ENCODE results near the gene ZBTB8A. TPM values are rescaled to one million over a fixed set of nuclear protein-coding genes. Genes with fewer than 3 reads are reported as not detected.

The ZBTB8A gene
- total and polyA plus RNA-seq, 2 of the 8 experiments (the other 6 are each of a cell fraction or from before 2014, with no cell fraction given) = 2.9 to 10.4 TPM

DNA sequence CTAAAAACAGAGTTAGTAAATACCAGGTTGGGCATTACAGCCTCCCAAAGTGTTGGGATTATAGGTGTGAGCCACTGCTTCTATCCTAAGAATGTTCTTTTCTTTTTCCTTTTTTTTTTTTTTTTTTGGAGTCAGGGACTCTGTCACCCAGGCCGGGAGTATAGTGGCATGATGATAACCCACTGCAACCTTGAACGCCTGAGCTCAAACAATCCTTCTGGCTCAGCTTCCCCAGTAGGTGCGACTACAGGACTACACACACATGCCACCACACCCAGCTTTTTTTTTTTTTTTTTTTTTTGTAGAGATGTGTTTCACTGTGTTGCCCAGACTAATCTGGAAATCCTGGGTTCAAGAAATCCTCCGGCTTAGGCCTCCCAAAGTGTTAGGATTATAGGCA is 105.2 kb downstream of the ZBTB8A start:
- H2BK15ac ChIP-seq (ENCODE audit: low read length) = no peak overlapping the region
- H3K4ac ChIP-seq (replicated peaks; ENCODE audit: insufficient read length, low read depth, low read length) = no peak overlapping the region
- H4K5ac ChIP-seq (ENCODE audit: insufficient read length, low read depth, low read length) = no peak overlapping the region
- H2AFZ ChIP-seq (ENCODE audit: low read length) = no peak overlapping the region
- H3K18ac ChIP-seq (ENCODE audit: extremely low read depth, low read length) = no peak overlapping the region
- peaks cover 3 to 66% of the 10 kb centered on the region in 2 experiments; a peak in 3 of 4 replicates for H3K79me2 ChIP-seq (ENCODE audit: control insufficient read depth in 1 of 2, insufficient read depth in 2 of 2, low read length in 2 of 2)
- H4K8ac ChIP-seq (ENCODE audit: extremely low read depth, insufficient read depth, low read length) = no peak overlapping the region
- H3K23ac ChIP-seq (ENCODE audit: insufficient read length) = no peak overlapping the region
- no peak overlapping the region for H2BK20ac ChIP-seq (ENCODE audit: low read length)
- DNase-seq (ENCODE audit: low read depth in 1 of 2, low spot score in 2 of 2) (no peak), FAIRE-seq (no peak)
- no peaks in the 10 kb centered on the region; a peak in 1 of 7 replicates for H3K27me3 ChIP-seq (replicated peaks in 1 of 4; ENCODE audit: control insufficient read depth in 3 of 4, extremely low read depth in 1 of 4, insufficient read depth in 3 of 4, low read length in 3 of 4)
- peak overlapping the region; percentile 30 for H3K56ac ChIP-seq (replicated peaks; ENCODE audit: insufficient read length, low read depth, low read length)
- peaks cover 0 to 13% (median 0%) of the 10 kb centered on the region in 4 experiments; a peak in 2 of 8 replicates for H3K36me3 ChIP-seq (ENCODE audit: control insufficient read depth in 2 of 4, insufficient read depth in 4 of 4, low read length in 3 of 4)
- no peak overlapping the region for H3K9ac ChIP-seq (replicated peaks in 1 of 4; ENCODE audit: extremely low read depth in 1 of 4, low read depth in 3 of 4, low read length in 3 of 4)
- H3K27ac ChIP-seq (ENCODE audit: low read depth, low read length) = no peak overlapping the region
- H4K91ac ChIP-seq (replicated peaks; ENCODE audit: insufficient read length, low read length) = no peak overlapping the region
- ChIA-PET POLR2A (ENCODE audit: partially characterized antibody) (interaction anchor here (1.0 to 10.1 kb wide), 4 partner anchors 10 to 131 kb away, joined by 4 to 115 read pairs (median 5); partner anchors contain the start of genes RBBP4 and ZBTB8OS), CTCF (ENCODE audit: partially characterized antibody) (interaction anchor here (1.1 to 1.6 kb wide), 5 partner anchors 61 to 243 kb away, joined by 3 to 6 read pairs (median 3); no protein-coding TSS in a partner anchor)
- no peaks in the 10 kb centered on the region for H3K4me1 ChIP-seq (replicated peaks in 1 of 4; ENCODE audit: control insufficient read depth in 3 of 4, insufficient read depth in 4 of 4, low read length in 3 of 4)
- no peak overlapping the region for H2AK5ac ChIP-seq (ENCODE audit: low read depth, low read length)
- no peaks in the 10 kb centered on the region for H3K23me2 ChIP-seq (ENCODE audit: low read depth, low read length)
- WGBS, 2 experiments (ENCODE audit: extremely low coverage in 1 of 2, insufficient coverage in 1 of 2, insufficient read length in 1 of 2, insufficient replicate concordance in 2 of 2, low coverage in 1 of 2, low lambda C conversion rate in 2 of 2, missing lambda C conversion rate in 1 of 2) = 100% methylated on average over 1 of the region's 4 CpGs; no CpG with 5 or more reads in 1 of the 2 experiments
- H4K20me1 ChIP-seq (replicated peaks in 1 of 2; ENCODE audit: control insufficient read depth in 1 of 2, insufficient read depth in 2 of 2, low read length in 2 of 2) = no peaks in the 10 kb centered on the region
- H2BK120ac ChIP-seq (replicated peaks; ENCODE audit: low read depth, low read length) = no peak overlapping the region
- no peak overlapping the region for H2BK5ac ChIP-seq (ENCODE audit: low read depth, low read length)
- H3K14ac ChIP-seq (ENCODE audit: insufficient read length) = no peak overlapping the region
- no peak overlapping the region for H3K4me2 ChIP-seq (ENCODE audit: insufficient read depth in 1 of 2, low read depth in 2 of 2, low read length in 2 of 2)
- H2BK12ac ChIP-seq (ENCODE audit: low read depth, low read length) = no peak overlapping the region
- peaks cover 6% of the 10 kb centered on the region; the same call in 1 of the 2 replicates for H3K79me1 ChIP-seq (ENCODE audit: low read depth, low read length)
- no peak overlapping the region for H3K4me3 ChIP-seq (ENCODE audit: extremely low read depth in 1 of 4, insufficient read depth in 2 of 4, low read depth in 3 of 4, low read length in 4 of 4)
- TF ChIP-seq PHF8 (conservative IDR thresholded peaks at IDR 0.05; ENCODE audit: low read depth, low read length) = no peak
- TF ChIP-seq EP300 (IDR thresholded peaks at IDR 0.05; ENCODE audit: borderline replicate concordance in 1 of 2, low read depth in 2 of 2, low read length in 2 of 2) = no peak
- TF ChIP-seq, protein P1, sequence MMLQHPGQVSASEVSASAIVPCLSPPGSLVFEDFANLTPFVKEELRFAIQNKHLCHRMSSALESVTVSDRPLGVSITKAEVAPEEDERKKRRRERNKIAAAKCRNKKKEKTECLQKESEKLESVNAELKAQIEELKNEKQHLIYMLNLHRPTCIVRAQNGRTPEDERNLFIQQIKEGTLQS (IDR thresholded peaks at IDR 0.05; ENCODE audit: insufficient read depth, low read depth, low read length) = no peak
- no peak for TF ChIP-seq RAD21 (IDR thresholded peaks at IDR 0.05 in 1 of 2, conservative IDR thresholded peaks at IDR 0.05 in 1 of 2; ENCODE audit: low read depth in 2 of 2, low read length in 2 of 2)
- no peak for TF ChIP-seq BRCA1 (IDR thresholded peaks at IDR 0.05; ENCODE audit: low read depth, low read length)
- TF ChIP-seq, protein P2, sequence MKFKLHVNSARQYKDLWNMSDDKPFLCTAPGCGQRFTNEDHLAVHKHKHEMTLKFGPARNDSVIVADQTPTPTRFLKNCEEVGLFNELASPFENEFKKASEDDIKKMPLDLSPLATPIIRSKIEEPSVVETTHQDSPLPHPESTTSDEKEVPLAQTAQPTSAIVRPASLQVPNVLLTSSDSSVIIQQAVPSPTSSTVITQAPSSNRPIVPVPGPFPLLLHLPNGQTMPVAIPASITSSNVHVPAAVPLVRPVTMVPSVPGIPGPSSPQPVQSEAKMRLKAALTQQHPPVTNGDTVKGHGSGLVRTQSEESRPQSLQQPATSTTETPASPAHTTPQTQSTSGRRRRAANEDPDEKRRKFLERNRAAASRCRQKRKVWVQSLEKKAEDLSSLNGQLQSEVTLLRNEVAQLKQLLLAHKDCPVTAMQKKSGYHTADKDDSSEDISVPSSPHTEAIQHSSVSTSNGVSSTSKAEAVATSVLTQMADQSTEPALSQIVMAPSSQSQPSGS (IDR thresholded peaks at IDR 0.05; ENCODE audit: low read length) = no peak
- no peak for TF ChIP-seq JUND (IDR thresholded peaks at IDR 0.05; ENCODE audit: low read length)
- TF ChIP-seq CHD2 (IDR thresholded peaks at IDR 0.05; ENCODE audit: low read length) = no peak
- TF ChIP-seq EGR1 (IDR thresholded peaks at IDR 0.05; ENCODE audit: borderline replicate concordance, low read depth, low read length) = no peak
- H3K9me3 ChIP-seq (ENCODE audit: insufficient read depth in 2 of 2, low read depth in 1 of 2, low read length in 1 of 2) = 0 out of 4 replicates have a peak, but pooled peaks cover 0 to 2% of the 10 kb centered on the region in 2 experiments
